ENCODE results near the gene SLX4IP.

- TF ChIP-seq ZNF184 (tag by site-specific recombination; IDR thresholded peaks at IDR 0.05) (no peak), ZNF292 (tag by site-specific recombination; IDR thresholded peaks at IDR 0.05; ENCODE audit: borderline replicate concordance, low read depth) (no peak), ZNF354C (tag by site-specific recombination; IDR thresholded peaks at IDR 0.05; ENCODE audit: borderline replicate concordance, low read depth) (no peak), KLF10 (tag by site-specific recombination; IDR thresholded peaks at IDR 0.05) (no peak), ZNF670 (tag by site-specific recombination; IDR thresholded peaks at IDR 0.05; ENCODE audit: low read depth) (no peak), ZNF302 (tag by site-specific recombination; IDR thresholded peaks at IDR 0.05; ENCODE audit: low read depth) (no peak), OSR2 (tag by site-specific recombination; IDR thresholded peaks at IDR 0.05) (no peak), FEZF1 (tag by site-specific recombination; IDR thresholded peaks at IDR 0.05) (no peak), ZNF26 (tag by site-specific recombination; IDR thresholded peaks at IDR 0.05) (no peak), ZNF707 (tag by site-specific recombination; IDR thresholded peaks at IDR 0.05) (no peak), ZNF133 (tag by site-specific recombination; IDR thresholded peaks at IDR 0.05) (no peak)
- TF ChIP-seq, protein P1, sequence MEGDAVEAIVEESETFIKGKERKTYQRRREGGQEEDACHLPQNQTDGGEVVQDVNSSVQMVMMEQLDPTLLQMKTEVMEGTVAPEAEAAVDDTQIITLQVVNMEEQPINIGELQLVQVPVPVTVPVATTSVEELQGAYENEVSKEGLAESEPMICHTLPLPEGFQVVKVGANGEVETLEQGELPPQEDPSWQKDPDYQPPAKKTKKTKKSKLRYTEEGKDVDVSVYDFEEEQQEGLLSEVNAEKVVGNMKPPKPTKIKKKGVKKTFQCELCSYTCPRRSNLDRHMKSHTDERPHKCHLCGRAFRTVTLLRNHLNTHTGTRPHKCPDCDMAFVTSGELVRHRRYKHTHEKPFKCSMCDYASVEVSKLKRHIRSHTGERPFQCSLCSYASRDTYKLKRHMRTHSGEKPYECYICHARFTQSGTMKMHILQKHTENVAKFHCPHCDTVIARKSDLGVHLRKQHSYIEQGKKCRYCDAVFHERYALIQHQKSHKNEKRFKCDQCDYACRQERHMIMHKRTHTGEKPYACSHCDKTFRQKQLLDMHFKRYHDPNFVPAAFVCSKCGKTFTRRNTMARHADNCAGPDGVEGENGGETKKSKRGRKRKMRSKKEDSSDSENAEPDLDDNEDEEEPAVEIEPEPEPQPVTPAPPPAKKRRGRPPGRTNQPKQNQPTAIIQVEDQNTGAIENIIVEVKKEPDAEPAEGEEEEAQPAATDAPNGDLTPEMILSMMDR (tag by site-specific recombination; IDR thresholded peaks at IDR 0.05) = no peak
Measured at GRCh38 chr20:10673176-10673841, 238.2 kb downstream of the SLX4IP start.

All from HEK293 (cell line).